Hematopoietic multipotent progenitor cell (in vitro differentiated cells): Measurements from ENCODE around the gene BATF3. TPM values are rescaled to one million over a fixed set of nuclear protein-coding genes. Genes with fewer than 3 reads are reported as not detected.

ENCODE experiments used
- DNase-seq, 3 donors: peaks; one replicate each; pipeline ENCODE4 v3.0.0-alpha.2; 2011 to 2015; ENCODE audit warnings: low read depth in 2 of 3, low spot score in 2 of 3
- total RNA-seq: library from RNA; depleted of rRNA; stranded (reverse); fragments of >200 nt; gene quantifications from one replicate; pipeline ENCODE4 v1.2.3, GENCODE V29; 2012

The BATF3 gene
- total RNA-seq, 1 donor: 3.2 TPM

GRCh38 chr1:212686069-212686468 is 13.6 kb downstream of the BATF3 start:
- DNase-seq: no peak

- DNase-seq: no peak
Measured at GRCh38 chr1:212685429-212685828, 14.2 kb downstream of the BATF3 start.

GRCh38 chr1:212684521-212685090 is 15.0 kb downstream of the BATF3 start:
- DNase-seq: no peak

- DNase-seq: no peak
Measured at GRCh38 chr1:212684076-212684475, 15.6 kb downstream of the BATF3 start.

DNA sequence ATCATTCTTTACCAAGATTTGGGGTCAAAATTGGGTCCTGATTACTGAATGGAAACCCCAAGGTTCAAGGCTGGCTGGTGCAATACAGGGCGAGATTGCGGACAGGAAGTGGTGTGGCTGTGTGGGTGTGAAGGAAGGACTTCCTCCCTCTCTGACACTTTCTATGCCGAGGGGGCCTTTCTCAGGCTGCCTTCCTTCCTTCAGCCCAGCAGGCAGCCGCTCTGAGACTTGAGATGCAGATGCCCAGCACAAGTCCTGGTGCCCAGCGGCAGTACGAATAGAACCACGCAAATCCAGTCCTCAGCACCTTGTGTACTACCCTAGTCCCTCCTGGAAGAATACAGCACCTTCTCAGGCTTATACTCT is 16.3 kb downstream of the BATF3 start:
- no peak for DNase-seq

GRCh38 chr1:212680680-212681389 is 18.8 kb downstream of the BATF3 start:
- DNase-seq: no peak

DNA sequence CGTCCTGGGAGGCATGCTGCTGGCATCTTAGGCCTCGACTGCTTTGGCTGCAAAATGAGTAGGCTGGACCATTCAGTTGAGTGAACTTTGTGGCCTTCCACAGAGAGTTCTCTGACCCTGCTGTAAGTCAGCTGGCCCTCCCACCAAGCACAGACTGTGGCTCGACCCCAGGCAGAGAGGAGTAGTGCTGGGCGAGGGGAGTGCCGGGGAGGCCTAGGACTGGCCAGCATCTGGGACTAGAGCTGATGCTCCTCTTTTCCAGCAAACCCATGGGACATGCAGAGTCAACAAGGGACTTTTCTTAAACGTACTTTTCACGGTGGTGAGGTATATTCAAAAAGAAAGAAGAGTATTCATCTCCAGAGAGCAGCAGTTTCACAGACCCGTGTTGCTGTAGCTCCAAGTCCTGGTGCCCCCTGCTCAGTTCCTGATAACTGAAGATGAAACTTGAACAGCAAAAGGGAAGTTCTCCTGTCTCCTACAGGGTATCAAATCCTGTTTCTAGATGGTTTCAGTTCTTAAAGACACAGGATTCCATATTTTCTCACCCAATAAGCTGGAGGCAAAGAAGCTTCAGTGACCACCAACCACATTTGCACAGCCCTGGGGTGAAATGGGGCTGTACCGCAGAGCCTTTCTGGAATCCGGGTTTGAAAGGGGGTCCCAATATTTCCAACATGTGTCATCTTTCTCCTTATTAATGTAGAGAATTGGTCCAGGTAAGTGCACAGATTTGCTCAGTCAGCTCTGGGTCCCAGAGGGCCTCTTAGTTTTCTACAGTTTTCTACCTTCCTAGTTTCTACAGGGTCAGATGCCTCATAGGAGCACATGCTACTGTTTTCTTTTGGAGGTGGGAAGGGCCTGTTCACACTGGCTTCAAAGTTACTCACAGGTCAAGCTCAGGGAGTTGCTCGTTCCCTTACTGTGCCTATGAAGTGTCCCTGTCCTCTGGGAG is 20.9 kb downstream of the BATF3 start:
- no peak for DNase-seq

GRCh38 chr1:212677573-212677972 is 22.1 kb downstream of the BATF3 start:
- DNase-seq: no peak

GRCh38 chr1:212677136-212677535 is 22.5 kb downstream of the BATF3 start:
- no peak for DNase-seq

DNA sequence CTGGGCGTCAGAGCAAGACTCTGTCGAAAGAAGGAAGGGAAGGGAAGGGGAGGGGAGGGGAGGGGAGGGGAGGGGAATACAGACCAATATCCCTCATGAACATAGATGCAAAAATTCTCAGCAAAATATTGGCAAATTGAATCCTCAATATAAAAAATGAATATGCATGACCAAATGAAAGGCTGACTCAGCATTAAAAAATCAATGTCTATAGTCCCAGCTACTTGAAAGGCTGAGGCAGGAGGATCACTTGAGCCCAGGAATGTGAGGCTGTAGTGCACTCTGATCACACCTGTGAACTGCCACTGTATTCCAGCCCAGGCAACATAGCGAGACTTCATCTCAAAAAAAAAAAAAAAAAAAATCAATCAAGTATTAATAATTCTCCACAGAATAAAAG is 24.0 kb downstream of the BATF3 start:
- no peak for DNase-seq

DNA sequence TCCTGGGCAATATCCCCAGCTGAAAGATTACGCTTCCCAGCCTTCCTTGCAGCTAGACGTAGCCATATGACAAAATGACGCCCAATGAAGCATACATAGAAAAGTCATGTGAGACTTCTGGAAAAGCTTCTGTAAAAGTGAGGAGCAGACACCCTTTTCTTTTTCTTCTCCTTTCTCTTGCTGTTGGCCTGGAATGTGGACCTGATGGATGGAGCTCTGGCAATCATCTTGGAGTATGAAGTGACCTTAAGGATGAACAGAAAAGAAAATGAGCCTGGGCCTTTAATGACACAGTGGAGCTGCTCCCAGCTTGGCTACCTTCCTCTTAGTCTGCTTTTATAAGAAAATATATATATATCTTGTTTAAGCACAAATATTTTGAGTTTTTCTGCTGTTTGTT is 24.8 kb downstream of the BATF3 start:
- no peak for DNase-seq

DNA sequence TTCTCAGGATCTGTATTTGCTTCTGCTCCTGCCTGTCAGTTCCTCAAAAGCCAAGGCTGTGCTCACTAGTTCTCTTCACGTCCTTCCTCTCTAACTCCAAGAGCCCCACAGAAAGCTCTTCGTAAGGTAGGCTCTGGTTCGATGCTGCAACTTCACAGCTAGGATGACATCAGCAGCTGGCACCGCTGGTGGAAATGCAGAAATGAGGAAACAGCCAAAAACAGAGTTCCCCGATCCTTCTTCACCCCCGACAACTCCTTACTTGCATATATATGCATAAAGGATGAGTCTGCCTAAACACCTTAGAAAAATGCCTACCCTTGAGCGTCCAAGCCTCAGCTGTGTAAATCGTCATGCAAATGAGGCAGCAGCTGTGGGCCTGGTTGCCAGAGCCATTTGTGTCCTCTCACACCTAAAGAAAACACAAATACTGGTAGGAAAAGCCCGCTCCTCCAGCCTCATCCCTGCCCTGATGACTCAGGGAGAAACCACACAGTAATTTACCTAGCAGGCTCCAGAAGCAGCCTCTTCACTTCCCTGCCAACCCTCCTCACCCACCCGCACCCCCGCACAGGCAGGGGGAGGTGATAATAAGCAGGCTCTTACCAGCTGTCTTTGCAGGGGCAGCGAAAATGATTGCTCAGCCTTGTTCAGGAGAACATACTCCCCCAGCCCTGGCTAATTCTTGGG is 28.2 kb downstream of the BATF3 start:
- peak in 2 of 3 donors; percentile 85 to 93 for DNase-seq

DNA sequence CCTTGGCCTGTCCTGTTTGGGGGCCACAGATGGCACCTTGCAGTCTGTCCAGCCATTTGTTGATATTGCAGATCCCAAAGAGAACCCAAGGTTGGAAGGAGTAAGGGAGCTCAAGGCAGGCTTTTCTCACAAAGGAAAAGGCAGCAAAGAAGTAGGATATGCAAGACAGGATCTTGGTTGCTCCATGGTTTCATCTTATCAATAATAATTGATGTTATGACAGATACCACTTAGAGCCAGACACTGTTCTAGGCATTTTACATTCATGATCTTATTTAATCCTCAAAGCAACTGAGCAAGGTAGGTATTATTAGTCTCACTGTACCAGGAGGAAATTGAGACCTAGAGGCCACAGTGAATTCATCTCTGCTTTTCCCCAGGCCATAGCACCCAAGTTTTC is 28.8 kb downstream of the BATF3 start:
- no peak for DNase-seq

DNA sequence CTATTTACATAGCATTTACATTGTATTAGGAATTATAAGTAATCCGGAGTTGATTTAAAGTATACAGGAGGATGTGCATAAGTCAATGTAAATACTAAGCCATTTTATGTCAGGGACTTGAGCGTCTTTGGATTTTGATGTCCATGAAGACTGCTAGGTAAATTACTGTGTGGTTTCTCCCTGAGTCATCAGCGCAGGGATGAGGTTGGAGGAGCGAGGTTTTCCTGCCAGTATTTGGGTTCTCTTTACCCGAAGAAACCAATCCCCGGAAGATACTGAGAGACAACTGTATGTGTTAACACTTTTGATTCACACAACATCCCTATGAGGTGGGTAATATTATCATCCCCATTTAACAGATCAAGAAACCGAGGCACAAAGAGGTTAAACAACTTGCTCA is 29.3 kb downstream of the BATF3 start:
- no peak for DNase-seq

- no peak for DNase-seq
Measured at GRCh38 chr1:212669600-212669999, 30.0 kb downstream of the BATF3 start.

DNA sequence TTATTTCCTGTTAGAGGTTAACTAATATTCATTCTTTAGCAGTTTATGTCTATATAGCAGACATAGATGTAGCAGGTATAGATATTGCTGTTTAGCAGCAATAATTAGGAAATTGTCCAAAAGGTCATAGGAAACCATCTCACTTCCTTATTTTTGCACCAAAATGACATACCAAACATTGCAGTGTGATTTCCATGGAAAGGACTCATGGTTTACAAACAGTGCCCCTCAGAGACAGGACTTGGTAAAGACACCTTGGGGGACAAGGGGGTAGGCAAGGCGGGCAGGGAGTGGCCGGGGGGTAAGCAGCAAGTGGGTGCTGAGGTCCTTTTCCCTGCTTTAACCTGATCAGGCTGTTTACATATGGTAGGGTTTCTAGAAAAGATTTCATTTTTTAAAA is 30.5 kb downstream of the BATF3 start:
- DNase-seq: peak in 2 of 3 donors; percentile 64 to 81

DNA sequence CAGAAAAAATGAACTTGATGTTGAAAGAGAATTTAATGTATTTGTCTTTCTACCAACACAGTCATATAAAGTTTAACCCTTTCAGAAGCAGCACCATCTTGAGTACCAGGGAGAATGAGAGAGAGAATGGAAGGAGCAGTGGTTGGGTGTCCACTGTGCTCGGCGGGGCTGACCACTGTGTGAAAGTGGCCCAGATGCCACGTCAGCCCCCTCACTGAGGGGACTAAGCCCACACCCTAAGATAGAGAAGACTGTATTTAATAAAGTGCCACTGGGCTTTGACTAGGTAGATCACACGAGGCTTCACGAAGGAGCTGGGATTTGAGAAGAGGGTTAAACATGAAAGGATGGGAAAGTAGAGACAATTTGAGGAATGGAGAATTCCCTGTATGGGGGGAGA is 31.2 kb downstream of the BATF3 start:
- DNase-seq: no peak

DNA sequence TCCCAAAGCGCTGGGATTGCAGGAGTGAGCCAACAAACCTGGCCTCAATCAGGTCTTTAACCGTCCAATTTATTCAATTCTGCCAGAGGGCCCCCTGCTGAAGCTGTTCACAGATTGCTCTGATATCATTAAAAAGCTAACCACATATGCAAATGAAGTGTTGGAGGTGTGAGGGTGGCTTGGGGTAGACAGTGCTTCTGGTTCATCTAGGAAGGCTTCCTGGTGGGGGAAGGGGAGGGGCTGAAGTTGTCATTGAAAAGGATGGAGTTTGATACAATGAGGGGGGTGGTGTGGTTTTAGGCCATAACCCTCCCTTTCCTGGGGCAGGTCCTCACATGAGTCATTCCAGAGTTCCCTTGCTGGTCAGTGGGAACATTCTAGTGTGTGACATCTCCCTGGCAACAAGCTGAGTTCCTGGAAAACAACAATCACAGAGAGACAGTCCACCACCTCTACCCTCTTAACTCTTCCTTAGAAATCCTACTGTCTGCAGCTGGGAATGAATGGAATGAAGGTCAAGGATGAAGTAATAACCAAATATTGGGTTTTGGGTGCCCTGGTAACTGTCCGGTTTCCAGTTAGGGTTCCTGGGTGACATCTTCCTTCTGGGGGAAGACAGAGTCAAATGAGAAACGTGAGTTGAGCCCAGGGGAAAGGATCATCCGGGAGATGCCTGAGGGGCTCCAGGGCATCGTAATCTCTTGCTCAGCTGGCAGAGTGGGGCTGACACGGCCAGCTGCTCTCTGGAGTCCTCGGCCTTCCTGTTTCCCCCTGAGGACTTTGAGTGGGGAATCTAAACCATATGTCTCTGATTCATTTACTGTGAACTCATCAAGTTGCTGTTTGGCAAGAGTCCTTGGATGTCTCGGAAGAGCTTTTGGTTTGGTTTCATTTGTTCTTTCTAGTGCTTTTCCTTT is 32.2 kb downstream of the BATF3 start:
- DNase-seq: no peak

DNA sequence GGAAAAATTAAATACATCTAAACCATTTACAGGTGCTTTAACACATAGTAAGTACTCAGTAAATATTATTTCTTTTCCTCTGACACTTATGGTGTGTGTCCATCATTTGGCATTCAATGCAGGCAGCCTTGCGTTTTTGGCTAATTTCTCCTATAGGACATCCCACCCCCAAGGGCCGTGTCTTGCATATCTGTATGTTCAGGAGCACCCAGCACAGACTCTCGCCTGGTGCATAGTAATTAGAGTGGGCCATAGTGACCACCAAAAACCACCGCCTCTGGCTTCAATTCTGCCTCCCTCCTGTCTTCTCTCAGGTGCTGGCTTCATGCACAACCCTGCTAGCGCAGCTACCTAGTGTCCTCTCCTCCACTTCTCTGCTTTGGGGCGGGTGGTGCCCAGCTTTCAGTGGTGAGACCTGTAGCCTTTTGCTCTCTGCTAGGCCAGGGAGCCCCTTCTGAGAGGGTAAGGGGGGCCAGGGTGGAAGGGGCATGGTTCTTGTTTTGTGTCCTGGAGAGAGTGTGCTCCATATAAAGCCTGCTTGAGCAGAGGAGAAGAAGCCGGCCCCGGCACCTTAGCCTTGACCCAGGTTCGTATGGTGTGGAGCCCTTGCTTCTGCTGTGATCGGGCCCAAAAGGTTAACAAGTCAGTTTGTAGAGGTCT is 33.4 kb downstream of the BATF3 start:
- DNase-seq: no peak
